KMS-11 (cell line): Measurements from ENCODE around the gene AIMP2.

Experiments
- H2AFZ ChIP-seq: fragments of 200-600 bp; sonication (generic); 2 replicates; pipeline ENCODE4 v1.6.1; 2016; ENCODE audit warnings: antibody characterized with exemption, mixed run types, low read depth
- H3K27ac ChIP-seq: fragments of 200-600 bp; sonication (generic); 2 replicates; pipeline ENCODE4 v1.6.1; 2016; ENCODE audit warnings: mild to moderate bottlenecking, mixed run types
- H3K27me3 ChIP-seq: fragments of 200-600 bp; sonication (generic); 2 replicates; pipeline ENCODE4 v1.6.1; 2017; ENCODE audit warnings: mild to moderate bottlenecking, low read depth, mixed run types, moderate library complexity; ENCODE audit not compliant: insufficient read depth
- H3K36me3 ChIP-seq: fragments of 200-600 bp; sonication (generic); 2 replicates; pipeline ENCODE4 v1.6.1; 2017; ENCODE audit warnings: mild to moderate bottlenecking, mixed run types; ENCODE audit not compliant: insufficient read depth
- H3K4me1 ChIP-seq: fragments of 200-600 bp; sonication (generic); 2 replicates; pipeline ENCODE4 v1.6.1; 2016; ENCODE audit warnings: mild to moderate bottlenecking, low read depth, mixed run types; ENCODE audit not compliant: poor library complexity, severe bottlenecking
- H3K4me2 ChIP-seq: fragments of 200-600 bp; sonication (generic); 2 replicates; pipeline ENCODE4 v1.7.0; 2016; ENCODE audit warnings: mild to moderate bottlenecking, mixed run types
- H3K4me3 ChIP-seq: fragments of 200-600 bp; sonication (generic); IDR thresholded peaks from 2 replicates; pipeline ENCODE4 v1.6.1; 2017; ENCODE audit warnings: low read depth, low read length, mixed read lengths; ENCODE audit not compliant: insufficient read depth
- H3K79me2 ChIP-seq: fragments of 200-600 bp; sonication (generic); 2 replicates; pipeline ENCODE4 v1.6.1; 2016; ENCODE audit warnings: low read depth, mixed run types; ENCODE audit not compliant: insufficient read depth
- H3K9ac ChIP-seq: fragments of 200-600 bp; sonication (generic); 2 replicates; pipeline ENCODE4 v1.6.1; 2016; ENCODE audit warnings: mild to moderate bottlenecking, mixed run types
- H4K20me1 ChIP-seq: fragments of 200-600 bp; sonication (generic); 2 replicates; pipeline ENCODE4 v1.6.1; 2016; ENCODE audit warnings: mild to moderate bottlenecking, mixed run types; ENCODE audit not compliant: insufficient read depth
- CTCF ChIP-seq: fragments of 200-600 bp; sonication (generic); conservative IDR thresholded peaks from 2 replicates; pipeline ENCODE4 v1.6.1; 2017; ENCODE audit warnings: low read depth, mild to moderate bottlenecking, antibody characterized with exemption, low read length, moderate library complexity, mixed read lengths

AIMP2 gene

GRCh38 chr7:6012355-6013104 is 3.5 kb downstream of the AIMP2 start:
- Histone ChIP-seq H3K4me2 (no peak overlapping the region), H3K27me3 (no peaks in the 10 kb centered on the region), H2AFZ (no peak overlapping the region), H3K4me3 (no peak overlapping the region), H3K27ac (no peak overlapping the region), H3K4me1 (peaks cover 46% of the 10 kb centered on the region), H4K20me1 (no peaks in the 10 kb centered on the region), H3K9ac (no peak overlapping the region), H3K36me3 (peaks cover 17% of the 10 kb centered on the region; the same call in 1 of the 2 replicates), H3K79me2 (peaks cover 46% of the 10 kb centered on the region)
- no peak for TF ChIP-seq CTCF

- H3K4me2 ChIP-seq: no peak overlapping the region
- H3K27ac ChIP-seq: no peak overlapping the region
- no peak overlapping the region for H3K4me3 ChIP-seq
- no peak overlapping the region for H3K9ac ChIP-seq
- no peak for TF ChIP-seq CTCF
- no peaks in the 10 kb centered on the region for H4K20me1 ChIP-seq
- no peak overlapping the region for H2AFZ ChIP-seq
- peaks cover 27% of the 10 kb centered on the region; the same call in 1 of the 2 replicates for H3K36me3 ChIP-seq
- peaks cover 26% of the 10 kb centered on the region for H3K4me1 ChIP-seq
- no peaks in the 10 kb centered on the region for H3K27me3 ChIP-seq
- peaks cover 21% of the 10 kb centered on the region for H3K79me2 ChIP-seq
These were observed 7.0 kb downstream of the AIMP2 start for GRCh38 chr7:6015917-6016652.

GRCh38 chr7:6016653-6016966 is 7.5 kb downstream of the AIMP2 start:
- no peak overlapping the region for H3K27ac ChIP-seq
- no peaks in the 10 kb centered on the region for H4K20me1 ChIP-seq
- no peak overlapping the region for H2AFZ ChIP-seq
- no peak overlapping the region for H3K4me3 ChIP-seq
- peaks cover 16% of the 10 kb centered on the region for H3K79me2 ChIP-seq
- H3K4me2 ChIP-seq: no peak overlapping the region
- TF ChIP-seq CTCF: no peak
- peaks cover 26% of the 10 kb centered on the region for H3K4me1 ChIP-seq
- peaks cover 27% of the 10 kb centered on the region; the same call in 1 of the 2 replicates for H3K36me3 ChIP-seq
- no peak overlapping the region for H3K9ac ChIP-seq
- no peaks in the 10 kb centered on the region for H3K27me3 ChIP-seq

- H3K4me1 ChIP-seq: peaks cover 7% of the 10 kb centered on the region
- H2AFZ ChIP-seq: no peak overlapping the region
- H3K4me2 ChIP-seq: no peak overlapping the region
- no peaks in the 10 kb centered on the region for H3K27me3 ChIP-seq
- no peaks in the 10 kb centered on the region for H4K20me1 ChIP-seq
- H3K9ac ChIP-seq: no peak overlapping the region
- H3K4me3 ChIP-seq: no peak overlapping the region
- H3K27ac ChIP-seq: no peak overlapping the region
- peaks cover 26% of the 10 kb centered on the region; the same call in 1 of the 2 replicates for H3K36me3 ChIP-seq
- no peaks in the 10 kb centered on the region; the same call in 1 of the 2 replicates for H3K79me2 ChIP-seq
- TF ChIP-seq CTCF: no peak
These were observed 11.6 kb downstream of the AIMP2 start for GRCh38 chr7:6020371-6021286.
